GM12878 (cell line): Measurements from ENCODE around the gene DCC. TPM values are rescaled to one million over a fixed set of nuclear protein-coding genes. Genes with fewer than 3 reads are reported as not detected.

Experiments
- ATAC-seq: fragments of 200-7000 bp; cut with Tn5 transposase; 3 replicates; pipeline ENCODE4 v1.9.1; 2020; ENCODE audit warnings: mild to moderate bottlenecking, moderate library complexity
- BruUV-seq: library from RNA; stranded (reverse); fragments of 400-500 nt; replicated peaks from 2 replicates; lab custom pipeline; 2021; lab: Mats Ljungman, UMichigan
- CTCF ChIA-PET: fragments of 300-600 bp; sonication (Branson Sonifier 250); formaldehyde crosslinking; extraction: SDS; loops from one replicate; lab custom pipeline; 2021; ENCODE audit warnings: inconsistent platforms; lab: Yijun Ruan, JAX
- POLR2A ChIA-PET: fragments of 350-600 bp; formaldehyde crosslinking; extraction: SDS; loops from one replicate; lab custom pipeline; 2021; ENCODE audit warnings: inconsistent platforms; lab: Charles Lee
- RAD21 ChIA-PET: fragments of 300-600 bp; sonication (Branson Sonifier 250); formaldehyde crosslinking; loops from one replicate; lab custom pipeline; 2023; ENCODE audit warnings: antibody characterized with exemption; ENCODE audit not compliant: unreplicated experiment; lab: Charles Lee
- SMC1A ChIA-PET: fragments of 300-600 bp; sonication (Branson Sonifier 250); formaldehyde crosslinking; loops from one replicate; lab custom pipeline; 2023; ENCODE audit not compliant: unreplicated experiment, uncharacterized antibody; lab: Charles Lee
- DNase-seq: peaks from one replicate; pipeline ENCODE4 v3.0.0-alpha.2; 2011; ENCODE audit warnings: low read depth, low spot score
- FAIRE-seq: peaks from 3 replicates; lab custom pipeline; 2011; peaks lifted over from hg19 to GRCh38; lab: Jason Lieb, UNC
- H2AFZ ChIP-seq: 2 replicates; pipeline ENCODE4 v1.6.0; 2011; ENCODE audit warnings: low read depth, low read length, control low read depth; ENCODE audit not compliant: control insufficient read depth
- H3K27ac ChIP-seq: 2 replicates; pipeline ENCODE4 v1.5.1; 2011; ENCODE audit warnings: control low read depth; ENCODE audit not compliant: control insufficient read depth, insufficient read depth
- H3K27me3 ChIP-seq, 2 experiments: replicated peaks in 1 of 2; 2 replicates each; pipeline versions ENCODE4 v1.6.0 to v1.6.1; 2011; ENCODE audit warnings: low read length in 1 of 2; ENCODE audit not compliant: control insufficient read depth in 2 of 2, insufficient read depth in 2 of 2
- H3K36me3 ChIP-seq, 2 experiments: 2 replicates each; pipeline ENCODE4 v1.5.1; 2011; ENCODE audit warnings: low read length in 1 of 2; ENCODE audit not compliant: control insufficient read depth in 2 of 2, insufficient read depth in 2 of 2
- H3K4me1 ChIP-seq: 2 replicates; pipeline ENCODE4 v1.6.1; 2011; ENCODE audit warnings: mild to moderate bottlenecking, low read length, moderate library complexity, mixed read lengths; ENCODE audit not compliant: control insufficient read depth, insufficient read depth
- H3K4me2 ChIP-seq: 2 replicates; pipeline ENCODE4 v1.6.0; 2011; ENCODE audit warnings: control low read depth; ENCODE audit not compliant: control insufficient read depth, insufficient read depth
- H3K4me3 ChIP-seq: fragments of 200-600 bp; sonication (generic); 2 replicates; pipeline ENCODE4 v1.5.1; 2016
- H3K79me2 ChIP-seq: 2 replicates; pipeline ENCODE4 v1.6.0; 2011; ENCODE audit warnings: low read length; ENCODE audit not compliant: control insufficient read depth, insufficient read depth
- H3K9ac ChIP-seq: 2 replicates; pipeline ENCODE4 v1.8.0; 2011; ENCODE audit warnings: low read length, control low read depth, mixed read lengths; ENCODE audit not compliant: control insufficient read depth, insufficient read depth
- H3K9me3 ChIP-seq: replicated peaks from 3 replicates; pipeline ENCODE4 v1.5.1; 2011; ENCODE audit warnings: mild to moderate bottlenecking, low read length; ENCODE audit not compliant: control insufficient read depth, insufficient read depth
- H4K20me1 ChIP-seq: 2 replicates; pipeline ENCODE4 v1.6.0; 2011; ENCODE audit not compliant: control insufficient read depth, insufficient read depth
- ASH2L ChIP-seq: fragments of 300-600, 200-600 bp; sonication (generic); IDR thresholded peaks from 2 replicates; pipeline ENCODE4 v1.6.1; 2017; ENCODE audit warnings: low read depth, mild to moderate bottlenecking, borderline replicate concordance
- NFXL1 ChIP-seq: fragments of 450-650 bp; IDR thresholded peaks from 2 replicates; pipeline ENCODE4 v1.6.1; 2017; ENCODE audit warnings: antibody characterized with exemption, mild to moderate bottlenecking, borderline replicate concordance
- PBX3 ChIP-seq: IDR thresholded peaks from 2 replicates; pipeline ENCODE4 v1.6.1; 2011; ENCODE audit warnings: mild to moderate bottlenecking, low read depth, low read length, moderate library complexity; ENCODE audit not compliant: insufficient replicate concordance
- POLR2A ChIP-seq: IDR thresholded peaks from 2 replicates; pipeline ENCODE4 v1.6.1; 2011; ENCODE audit warnings: low read depth, mild to moderate bottlenecking, low read length
- REST ChIP-seq: IDR thresholded peaks from 2 replicates; pipeline ENCODE4 v1.6.1; 2012; ENCODE audit warnings: mild to moderate bottlenecking, low read depth, low read length
- SMAD1 ChIP-seq: fragments of 450-650 bp; IDR thresholded peaks from 2 replicates; pipeline ENCODE4 v1.6.1; 2018; ENCODE audit warnings: mild to moderate bottlenecking, low read depth; ENCODE audit not compliant: partially characterized antibody
- TCF7 ChIP-seq: IDR thresholded peaks from 2 replicates; pipeline ENCODE4 v1.6.1; 2014; ENCODE audit warnings: antibody characterized with exemption, borderline replicate concordance
- ZBTB40 ChIP-seq: fragments of 450-650 bp; IDR thresholded peaks from 2 replicates; pipeline ENCODE4 v1.6.1; 2016; ENCODE audit warnings: mild to moderate bottlenecking, moderate library complexity, borderline replicate concordance
- ZNF622 ChIP-seq: fragments of 450-650 bp; IDR thresholded peaks from 2 replicates; pipeline ENCODE4 v1.6.1; 2017; ENCODE audit warnings: mild to moderate bottlenecking, inconsistent platforms
- WGBS: methylation state at CpG from one replicate; pipeline ENCODE4 v1.1.6; 2016; ENCODE audit warnings: low lambda C conversion rate; ENCODE audit not compliant: insufficient replicate concordance, insufficient coverage; ENCODE audit errors: missing lambda C conversion rate; 5-methylcytosine and 5-hydroxymethylcytosine counted together
- in situ Hi-C: fragments of 300-500 bp; cut with MboI; formaldehyde crosslinking; loops from 9 replicates; pipeline ENCODE4 v1.14.3; 2018; ENCODE audit warnings: mixed read lengths
- intact Hi-C: fragments of 100-400 bp; cut with micrococcal nuclease; formaldehyde crosslinking; loops from one replicate; pipeline ENCODE4 v1.14.2; 2022; ENCODE audit not compliant: unreplicated experiment
- polyA plus RNA-seq, 11 experiments: library from polyadenylated mRNA; depleted of rRNA in 4 of 11; unstranded in 6 of 11; stranded (reverse) in 5 of 11; fragments of >200 nt; fragmentation: Nextera tagmentation in 4 of 11; fragmentation: Illumina TruSeq in 1 of 11; extraction: Ambion mirVana in 4 of 11; extraction: Trizol in 1 of 11; gene quantifications; 1 replicate in 1 of 11; 2 replicates in 10 of 11; pipeline versions ENCODE4 v1.2.1 to v1.2.3, GENCODE V29; 2011 to 2016; ENCODE audit warnings: inconsistent platforms in 2 of 11, missing spikeins in 2 of 11, low read depth in 1 of 11
- total RNA-seq, 4 experiments: library from RNA; depleted of rRNA in 3 of 4; stranded (reverse); fragments of >200 nt in 3 of 4; fragmentation: Illumina TruSeq in 1 of 4; extraction: Trizol in 1 of 4; gene quantifications; 2 replicates each; pipeline versions ENCODE4 v1.2.1 to v1.2.3, GENCODE V29; 2013 to 2021

The DCC gene
- total and polyA plus RNA-seq, 10 of the 15 experiments (the other 5 are each of a cell fraction or from before 2014, with no cell fraction given): 0.01 TPM; not detected in 9

GRCh38 chr18:52963481-52963880, 623.5 kb downstream of the DCC start:
- SMC1A ChIA-PET: no interaction called here
- DNase-seq (no peak), FAIRE-seq (no peak), ATAC-seq (no peak)
- no peak overlapping the region for H3K27ac ChIP-seq
- in situ Hi-C loops: no loop called here
- TF ChIP-seq SMAD1: no peak
- no peak for TF ChIP-seq PBX3
- TF ChIP-seq POLR2A: no peak
- intact Hi-C loops: no loop called here
- H4K20me1 ChIP-seq: no peaks in the 10 kb centered on the region
- CTCF ChIA-PET: no interaction called here
- H3K36me3 ChIP-seq: no peaks in the 10 kb centered on the region
- POLR2A ChIA-PET: no interaction called here
- no peak overlapping the region for H2AFZ ChIP-seq
- H3K9ac ChIP-seq: no peak overlapping the region
- H3K27me3 ChIP-seq: no peaks in the 10 kb centered on the region
- H3K4me2 ChIP-seq: no peak overlapping the region
- WGBS: 13% methylated on average over 2 of the region's 2 CpGs
- H3K9me3 ChIP-seq: no peaks in the 10 kb centered on the region
- H3K79me2 ChIP-seq: no peaks in the 10 kb centered on the region
- no TSS peak for BruUV-seq
- no peaks in the 10 kb centered on the region for H3K4me1 ChIP-seq
- RAD21 ChIA-PET: no interaction called here
- no peak overlapping the region for H3K4me3 ChIP-seq

DNA sequence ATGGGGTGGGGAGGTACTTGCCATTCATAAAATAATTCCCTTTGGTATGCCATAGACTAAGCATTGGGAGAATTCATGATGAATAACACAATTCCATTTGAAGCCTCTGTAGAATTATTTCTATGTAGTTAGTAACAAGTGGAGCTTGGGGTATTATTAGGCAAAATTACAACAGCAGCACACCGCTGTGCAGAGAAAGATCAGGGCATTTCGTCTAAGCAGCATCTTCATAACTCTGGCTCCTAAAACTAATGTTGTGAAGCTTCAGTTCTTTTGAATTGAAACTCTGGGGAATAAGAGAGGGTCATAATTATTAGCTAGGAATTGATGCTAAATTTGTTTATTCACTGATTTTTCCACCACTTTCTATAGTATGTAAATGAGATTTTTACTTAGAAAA, 630.7 kb downstream of the DCC start:
- ChIA-PET POLR2A (no interaction called here), CTCF (no interaction called here), SMC1A (interaction anchor here (0.8 kb wide), 1 partner anchor 84 kb away, joined by 3 read pairs; no protein-coding TSS in a partner anchor), RAD21 (no interaction called here)
- no peak overlapping the region for H3K9ac ChIP-seq
- no peaks in the 10 kb centered on the region for H3K9me3 ChIP-seq
- WGBS: 0% methylated on average over 2 of the region's 2 CpGs
- intact Hi-C loops: no loop called here
- DNase-seq: no peak
- no peaks in the 10 kb centered on the region for H4K20me1 ChIP-seq
- H3K36me3 ChIP-seq: no peaks in the 10 kb centered on the region
- no peak for ATAC-seq
- in situ Hi-C loops: no loop called here
- H2AFZ ChIP-seq: no peak overlapping the region
- H3K4me2 ChIP-seq: no peak overlapping the region
- H3K4me1 ChIP-seq: no peaks in the 10 kb centered on the region
- H3K27ac ChIP-seq: no peak overlapping the region
- no peak for FAIRE-seq
- H3K79me2 ChIP-seq: no peaks in the 10 kb centered on the region
- no peaks in the 10 kb centered on the region for H3K27me3 ChIP-seq
- no TSS peak for BruUV-seq
- H3K4me3 ChIP-seq: no peak overlapping the region
- TF ChIP-seq REST: no peak
- TF ChIP-seq NFXL1: no peak
- TF ChIP-seq ZNF622: no peak
- TF ChIP-seq ASH2L: no peak
- TF ChIP-seq ZBTB40: no peak
- no peak for TF ChIP-seq TCF7
